GM12878 (cell line): ENCODE results near the gene COPZ2. TPM values are rescaled to one million over a fixed set of nuclear protein-coding genes. Genes with fewer than 3 reads are reported as not detected.

ENCODE experiments used
- BACH1 ChIP-seq: fragments of 450-650 bp; IDR thresholded peaks from 2 replicates; pipeline ENCODE4 v1.6.1; 2017; ENCODE audit warnings: mild to moderate bottlenecking, borderline replicate concordance
- BCL11A ChIP-seq: IDR thresholded peaks from 2 replicates; pipeline ENCODE4 v1.6.1; 2011; ENCODE audit warnings: low read depth, low read length
- BRCA1 ChIP-seq: IDR thresholded peaks from 2 replicates; pipeline ENCODE4 v1.6.1; 2011; ENCODE audit warnings: low read depth, low read length, improper control_type of control experiment
- CHD1 ChIP-seq: IDR thresholded peaks from 2 replicates; pipeline ENCODE4 v1.6.1; 2012; ENCODE audit warnings: low read depth, low read length, improper control_type of control experiment
- EGR1 ChIP-seq, 2 experiments: IDR thresholded peaks; 1 replicate in 1 of 2; 2 replicates in 1 of 2; pipeline ENCODE4 v1.6.1; 2011 to 2012; ENCODE audit warnings: low read depth in 2 of 2, low read length in 2 of 2, borderline replicate concordance in 1 of 2, mild to moderate bottlenecking in 1 of 2, moderate library complexity in 1 of 2
- FOXK2 ChIP-seq: fragments of 450-650 bp; IDR thresholded peaks from 2 replicates; pipeline ENCODE4 v1.6.1; 2017; ENCODE audit warnings: mild to moderate bottlenecking, moderate library complexity
- HCFC1 ChIP-seq: fragments of 150-350 bp; IDR thresholded peaks from 2 replicates; pipeline ENCODE4 v1.6.1; 2014; ENCODE audit warnings: low read length
- HDGF ChIP-seq: fragments of 450-650 bp; IDR thresholded peaks from 2 replicates; pipeline ENCODE4 v1.6.1; 2016; ENCODE audit warnings: antibody characterized with exemption
- KAT2A ChIP-seq: conservative IDR thresholded peaks from 2 replicates; pipeline ENCODE4 v1.6.1; 2011; ENCODE audit warnings: low read depth, low read length; ENCODE audit not compliant: control insufficient read depth
- MYB ChIP-seq: fragments of 150-350 bp; IDR thresholded peaks from 2 replicates; pipeline ENCODE4 v1.6.1; 2014; ENCODE audit warnings: mild to moderate bottlenecking, low read depth, low read length, borderline replicate concordance
- NFYA ChIP-seq: IDR thresholded peaks from 2 replicates; pipeline ENCODE4 v1.6.1; 2011; ENCODE audit warnings: low read depth, mild to moderate bottlenecking, low read length, improper control_type of control experiment, borderline replicate concordance
- NFYB ChIP-seq: IDR thresholded peaks from 2 replicates; pipeline ENCODE4 v1.6.1; 2011; ENCODE audit warnings: low read depth, mild to moderate bottlenecking, low read length, improper control_type of control experiment, moderate library complexity; ENCODE audit not compliant: insufficient read depth
- PAX8 ChIP-seq: fragments of 450-650 bp; IDR thresholded peaks from 2 replicates; pipeline ENCODE4 v1.6.1; 2017; ENCODE audit warnings: mild to moderate bottlenecking, moderate library complexity
- POLR2A ChIP-seq: IDR thresholded peaks from 2 replicates; pipeline ENCODE4 v1.6.1; 2011; ENCODE audit warnings: low read depth, mild to moderate bottlenecking, low read length
- POU2F2 ChIP-seq: IDR thresholded peaks from 3 replicates; pipeline ENCODE4 v1.6.1; 2011; ENCODE audit warnings: low read depth, mild to moderate bottlenecking, low read length, borderline replicate concordance
- RAD51 ChIP-seq: fragments of 450-650 bp; IDR thresholded peaks from 2 replicates; pipeline ENCODE4 v1.6.1; 2016; ENCODE audit warnings: moderate library complexity, mild to moderate bottlenecking, inconsistent platforms
- SMAD5 ChIP-seq: IDR thresholded peaks from 2 replicates; pipeline ENCODE4 v1.6.1; 2016; ENCODE audit warnings: antibody characterized with exemption, low read depth
- SRF ChIP-seq, 2 experiments: IDR thresholded peaks; 2 replicates each; pipeline ENCODE4 v1.6.1; 2011; ENCODE audit warnings: low read depth in 2 of 2, low read length in 2 of 2, mild to moderate bottlenecking in 1 of 2, moderate library complexity in 1 of 2
- STAT3 ChIP-seq: IDR thresholded peaks from 2 replicates; pipeline ENCODE4 v1.6.1; 2011; ENCODE audit warnings: low read depth, low read length, improper control_type of control experiment
- TAF1 ChIP-seq: IDR thresholded peaks from 2 replicates; pipeline ENCODE4 v1.6.1; 2011; ENCODE audit warnings: mild to moderate bottlenecking, low read depth, low read length, borderline replicate concordance
- WRNIP1 ChIP-seq: IDR thresholded peaks from 2 replicates; pipeline ENCODE4 v1.6.1; 2011; ENCODE audit warnings: low read depth, low read length, improper control_type of control experiment, borderline replicate concordance
- ZBED1 ChIP-seq: IDR thresholded peaks from 2 replicates; pipeline ENCODE4 v1.6.1; 2016; ENCODE audit warnings: borderline replicate concordance
- ZSCAN29 ChIP-seq: fragments of 450-650 bp; IDR thresholded peaks from 2 replicates; pipeline ENCODE4 v1.6.1; 2017; ENCODE audit warnings: mild to moderate bottlenecking, moderate library complexity
- polyA plus RNA-seq, 11 experiments: library from polyadenylated mRNA; depleted of rRNA in 4 of 11; unstranded in 6 of 11; stranded (reverse) in 5 of 11; fragments of >200 nt; fragmentation: Nextera tagmentation in 4 of 11; fragmentation: Illumina TruSeq in 1 of 11; extraction: Ambion mirVana in 4 of 11; extraction: Trizol in 1 of 11; gene quantifications; 1 replicate in 1 of 11; 2 replicates in 10 of 11; pipeline versions ENCODE4 v1.2.1 to v1.2.3, GENCODE V29; 2011 to 2016; ENCODE audit warnings: inconsistent platforms in 2 of 11, missing spikeins in 2 of 11, low read depth in 1 of 11
- total RNA-seq, 4 experiments: library from RNA; depleted of rRNA in 3 of 4; stranded (reverse); fragments of >200 nt in 3 of 4; fragmentation: Illumina TruSeq in 1 of 4; extraction: Trizol in 1 of 4; gene quantifications; 2 replicates each; pipeline versions ENCODE4 v1.2.1 to v1.2.3, GENCODE V29; 2013 to 2021
- TF ChIP-seq, protein P1 (sequence below): IDR thresholded peaks from 2 replicates; pipeline ENCODE4 v1.6.1; 2011; ENCODE audit warnings: low read depth, mild to moderate bottlenecking, low read length, moderate library complexity, borderline replicate concordance; ENCODE audit errors: extremely low read depth
- TF ChIP-seq, protein P2 (sequence below): IDR thresholded peaks from 2 replicates; pipeline ENCODE4 v1.6.1; 2011; ENCODE audit warnings: mild to moderate bottlenecking, low read depth, low read length, moderate library complexity; ENCODE audit not compliant: insufficient replicate concordance

The COPZ2 gene
- total and polyA plus RNA-seq, 10 of the 15 experiments (the other 5 are each of a cell fraction or from before 2014, with no cell fraction given) = 0.20 to 4.3 (median 2.6) TPM

DNA sequence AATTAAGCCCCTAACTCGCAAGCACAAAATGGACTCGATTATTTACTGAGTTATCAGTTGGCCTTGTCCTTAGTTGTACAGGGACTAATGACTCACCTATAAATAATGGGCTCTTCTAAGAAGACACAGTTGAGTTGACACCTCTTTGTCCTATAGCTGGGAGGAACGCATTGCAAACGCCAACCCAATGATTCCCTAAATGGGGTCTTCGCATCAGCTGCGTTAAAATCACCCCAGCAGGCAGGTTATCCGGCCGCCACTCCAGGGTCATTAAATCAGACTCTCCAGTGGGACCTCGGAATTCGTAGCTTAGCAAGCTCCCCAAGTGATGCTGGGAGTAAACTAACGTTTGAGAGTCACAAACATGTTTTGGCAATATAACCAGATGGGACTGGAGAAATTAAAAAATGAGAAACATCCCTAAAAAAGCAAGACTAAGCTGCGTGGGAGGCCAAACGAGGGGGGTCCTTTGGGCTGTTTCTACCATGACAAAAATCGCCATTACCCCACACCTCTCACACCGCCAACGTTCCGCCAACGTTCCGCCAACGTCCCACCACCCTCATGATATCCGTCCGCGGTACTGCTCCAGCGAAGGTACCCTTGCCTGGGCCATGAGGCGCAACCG, 9.6 kb upstream of the COPZ2 start (continued):
- TF ChIP-seq BCL11A = no peak
- TF ChIP-seq ZSCAN29 = no peak
- TF ChIP-seq CHD1 = peak; percentile 41; the same call in 1 of the 2 replicates
- no peak for TF ChIP-seq HCFC1
- no peak for TF ChIP-seq KAT2A
- TF ChIP-seq SRF (IDR thresholded peaks at IDR 0.05; ENCODE audit: low read depth in 2 of 2, low read length in 2 of 2) = no peak
- no peak for TF ChIP-seq STAT3
- 0 out of 2 replicates have a peak, but pooled peaks have one; percentile 42 for TF ChIP-seq SMAD5
- no peak for TF ChIP-seq WRNIP1
- no peak for TF ChIP-seq HDGF
- TF ChIP-seq ZBED1 = 0 out of 2 replicates have a peak, but pooled peaks have one; percentile 31
- 0 out of 2 replicates have a peak, but pooled peaks have one; percentile 96 for TF ChIP-seq POLR2A
- TF ChIP-seq NFYB = no peak
- TF ChIP-seq, protein P1, sequence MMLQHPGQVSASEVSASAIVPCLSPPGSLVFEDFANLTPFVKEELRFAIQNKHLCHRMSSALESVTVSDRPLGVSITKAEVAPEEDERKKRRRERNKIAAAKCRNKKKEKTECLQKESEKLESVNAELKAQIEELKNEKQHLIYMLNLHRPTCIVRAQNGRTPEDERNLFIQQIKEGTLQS = no peak
- no peak for TF ChIP-seq RAD51
- no peak for TF ChIP-seq TAF1
- TF ChIP-seq FOXK2 = no peak
- TF ChIP-seq, protein P2, sequence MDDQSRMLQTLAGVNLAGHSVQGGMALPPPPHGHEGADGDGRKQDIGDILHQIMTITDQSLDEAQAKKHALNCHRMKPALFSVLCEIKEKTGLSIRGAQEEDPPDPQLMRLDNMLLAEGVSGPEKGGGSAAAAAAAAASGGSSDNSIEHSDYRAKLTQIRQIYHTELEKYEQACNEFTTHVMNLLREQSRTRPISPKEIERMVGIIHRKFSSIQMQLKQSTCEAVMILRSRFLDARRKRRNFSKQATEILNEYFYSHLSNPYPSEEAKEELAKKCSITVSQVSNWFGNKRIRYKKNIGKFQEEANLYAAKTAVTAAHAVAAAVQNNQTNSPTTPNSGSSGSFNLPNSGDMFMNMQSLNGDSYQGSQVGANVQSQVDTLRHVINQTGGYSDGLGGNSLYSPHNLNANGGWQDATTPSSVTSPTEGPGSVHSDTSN = peak; percentile 47
- TF ChIP-seq EGR1 (IDR thresholded peaks at IDR 0.05; ENCODE audit: borderline replicate concordance in 1 of 2, low read depth in 2 of 2, low read length in 2 of 2) = no peak
- 0 out of 2 replicates have a peak, but pooled peaks have one; percentile 65 for TF ChIP-seq PAX8
- no peak for TF ChIP-seq BRCA1
- no peak for TF ChIP-seq MYB
- TF ChIP-seq NFYA = no peak
- TF ChIP-seq BACH1 = no peak
- no peak for TF ChIP-seq POU2F2
